HG03342 (cell line): Measurements from ENCODE around the gene PPP6R2.

Experiments
- ATAC-seq: cut with Tn5 transposase; IDR thresholded peaks from one replicate; pipeline ENCODE4 v1.9.1; 2021; ENCODE audit warnings: mild to moderate bottlenecking, moderate library complexity; ENCODE audit not compliant: unreplicated experiment

Gene PPP6R2

GRCh38 chr22:50464451-50464850, 121.3 kb downstream of the PPP6R2 start:
- ATAC-seq = no peak

- ATAC-seq = no peak
Measured at GRCh38 chr22:50465066-50465930, 122.2 kb downstream of the PPP6R2 start.

- ATAC-seq = no peak
Measured at GRCh38 chr22:50467341-50467740, 124.2 kb downstream of the PPP6R2 start.

GRCh38 chr22:50467773-50468440, 124.8 kb downstream of the PPP6R2 start:
- no peak for ATAC-seq

GRCh38 chr22:50468626-50469025, 125.5 kb downstream of the PPP6R2 start:
- no peak for ATAC-seq

- ATAC-seq = peak; percentile 56
Measured at GRCh38 chr22:50469377-50470305, 126.5 kb downstream of the PPP6R2 start.

GRCh38 chr22:50470491-50470890, 127.4 kb downstream of the PPP6R2 start:
- no peak for ATAC-seq

GRCh38 chr22:50471197-50471847, 128.2 kb downstream of the PPP6R2 start:
- ATAC-seq = no peak

GRCh38 chr22:50471962-50472361, 128.8 kb downstream of the PPP6R2 start:
- no peak for ATAC-seq

- ATAC-seq = no peak
Measured at GRCh38 chr22:50473088-50473487, 130.0 kb downstream of the PPP6R2 start.

- no peak for ATAC-seq
Measured at GRCh38 chr22:50473855-50474671, 130.9 kb downstream of the PPP6R2 start.

GRCh38 chr22:50474710-50475651, 131.9 kb downstream of the PPP6R2 start, which contains the start of gene SBF1:
SBF1 (minus strand) TSS chr22:50475035; CDS start chr22:50474840, 195 bp downstream.
- peak; percentile 62 for ATAC-seq

GRCh38 chr22:50475652-50476002, 132.5 kb downstream of the PPP6R2 start:
- no peak for ATAC-seq

- no peak for ATAC-seq
Measured at GRCh38 chr22:50476868-50477267, 133.7 kb downstream of the PPP6R2 start.

- ATAC-seq = no peak
Measured at GRCh38 chr22:50477923-50478322, 134.8 kb downstream of the PPP6R2 start.

GRCh38 chr22:50479721-50480120, 136.6 kb downstream of the PPP6R2 start:
- no peak for ATAC-seq

- no peak for ATAC-seq
Measured at GRCh38 chr22:50481045-50481439, 137.9 kb downstream of the PPP6R2 start.

GRCh38 chr22:50481440-50482106, 138.4 kb downstream of the PPP6R2 start, which contains the start of gene ADM2:
ADM2 (plus strand) TSS chr22:50481543; CDS start chr22:50481848, 305 bp downstream.
- ATAC-seq = no peak
